ENCODE measurements around the gene PKDCC.

Gene PKDCC, protein sequence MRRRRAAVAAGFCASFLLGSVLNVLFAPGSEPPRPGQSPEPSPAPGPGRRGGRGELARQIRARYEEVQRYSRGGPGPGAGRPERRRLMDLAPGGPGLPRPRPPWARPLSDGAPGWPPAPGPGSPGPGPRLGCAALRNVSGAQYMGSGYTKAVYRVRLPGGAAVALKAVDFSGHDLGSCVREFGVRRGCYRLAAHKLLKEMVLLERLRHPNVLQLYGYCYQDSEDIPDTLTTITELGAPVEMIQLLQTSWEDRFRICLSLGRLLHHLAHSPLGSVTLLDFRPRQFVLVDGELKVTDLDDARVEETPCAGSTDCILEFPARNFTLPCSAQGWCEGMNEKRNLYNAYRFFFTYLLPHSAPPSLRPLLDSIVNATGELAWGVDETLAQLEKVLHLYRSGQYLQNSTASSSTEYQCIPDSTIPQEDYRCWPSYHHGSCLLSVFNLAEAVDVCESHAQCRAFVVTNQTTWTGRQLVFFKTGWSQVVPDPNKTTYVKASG

DNA sequence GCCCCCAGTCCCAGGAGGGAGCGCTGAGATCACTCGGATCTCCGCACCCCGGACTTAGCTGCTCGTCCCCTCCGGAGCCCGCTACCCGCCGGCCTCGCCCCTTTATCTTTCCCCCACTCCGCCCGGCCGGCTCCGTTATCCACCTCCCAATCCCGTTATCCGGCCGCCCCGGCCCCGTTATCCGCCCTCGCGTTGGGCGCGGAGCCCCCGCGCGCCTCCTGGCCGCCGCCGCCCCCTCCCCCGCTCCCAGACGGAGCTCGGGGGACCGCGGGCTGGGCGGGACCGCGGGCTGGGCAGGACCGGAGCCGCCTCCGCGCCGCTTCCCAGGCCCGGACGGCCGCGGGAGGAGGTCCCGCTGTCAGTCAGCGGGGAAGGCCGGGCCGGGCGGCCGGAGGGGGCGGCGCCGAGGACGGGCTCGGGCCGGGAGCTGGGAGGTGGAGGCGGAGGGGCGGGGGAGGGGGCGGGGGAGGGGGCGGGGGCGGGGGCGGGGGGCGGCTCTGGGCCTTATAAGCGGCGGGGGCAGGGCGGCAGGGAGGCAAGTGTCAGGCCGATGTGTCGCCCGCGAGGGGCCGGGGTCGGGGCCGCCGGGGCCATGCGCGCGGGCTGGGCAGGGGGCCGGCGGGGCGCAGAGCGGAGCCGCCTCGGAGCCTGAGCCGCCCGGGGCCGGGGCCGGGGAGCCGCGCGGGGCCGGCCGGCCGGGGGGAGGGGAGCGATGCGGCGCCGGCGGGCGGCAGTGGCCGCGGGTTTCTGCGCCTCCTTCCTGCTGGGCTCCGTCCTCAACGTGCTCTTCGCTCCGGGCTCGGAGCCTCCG lies at the start of gene PKDCC:
PKDCC (plus strand) TSS at position 534 of the 811 bp plus-strand sequence; CDS start at position 713, 179 bp downstream.
- peaks cover 47% of the 10 kb centered on the region for H3K4me1 ChIP-seq (ENCODE audit: insufficient read depth, low read length)
- peaks cover 4% of the 10 kb centered on the region for H3K36me3 ChIP-seq (ENCODE audit: insufficient read depth, low read depth, low read length)
- H3K27me3 ChIP-seq (ENCODE audit: insufficient read depth, low read length): peaks cover 30% of the 10 kb centered on the region
- H3K9me3 ChIP-seq (ENCODE audit: insufficient read depth, low read depth, low read length): no peaks in the 10 kb centered on the region
- peak within 1 kb of the TSS; percentile 43 for H3K27ac ChIP-seq (ENCODE audit: low read length)
- H3K9ac ChIP-seq (ENCODE audit: low read depth, low read length): peak within 1 kb of the TSS; percentile 93
- peak within 1 kb of the TSS; percentile 88 for H3K4me3 ChIP-seq (ENCODE audit: low read length)

DNA sequence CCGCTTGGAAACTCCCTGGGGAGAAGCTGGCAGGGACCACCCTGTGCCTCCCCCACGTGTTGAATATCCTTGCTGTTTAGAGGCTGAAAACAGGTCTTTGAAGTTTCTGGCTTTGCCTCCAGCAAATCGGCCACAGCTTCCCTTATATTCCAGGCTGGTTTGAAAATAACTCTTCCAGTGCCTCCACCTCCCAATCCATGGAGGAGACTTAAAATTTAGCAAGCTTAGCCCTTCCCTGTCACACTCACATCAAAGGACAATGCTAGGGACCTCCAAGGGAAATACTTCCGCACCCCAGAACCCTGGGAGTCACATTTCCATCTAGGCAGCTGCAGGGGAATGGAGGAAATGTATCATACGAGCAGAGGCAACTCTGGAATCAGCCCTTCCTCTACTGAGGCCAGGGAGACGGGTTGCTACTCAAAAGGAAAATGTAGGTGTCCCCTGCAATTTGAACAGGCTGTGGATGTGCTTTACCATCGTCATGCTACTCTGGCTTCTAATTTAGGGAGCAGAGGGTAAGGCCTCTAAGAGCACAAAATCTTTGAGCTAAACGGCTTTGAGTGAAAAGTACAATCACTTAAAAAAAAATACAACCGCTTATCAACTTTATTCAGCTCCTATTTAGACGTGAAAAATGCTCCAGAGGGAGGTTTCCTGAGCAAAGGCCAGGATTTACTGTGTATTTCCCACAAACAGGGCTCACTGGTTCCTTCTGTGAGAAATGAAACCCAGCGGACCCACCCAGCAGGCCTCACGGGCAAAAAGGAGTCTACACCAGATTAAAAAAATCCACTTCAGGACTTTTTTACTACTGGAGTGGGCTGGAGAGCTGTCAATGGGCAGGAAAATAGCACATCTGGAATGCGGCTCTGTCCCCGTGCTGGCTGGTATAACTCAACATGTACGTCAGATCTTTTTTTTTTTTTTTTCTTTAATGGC lies 49.4 kb upstream of the PKDCC start:
- no peaks in the 10 kb centered on the region for H3K36me3 ChIP-seq (ENCODE audit: insufficient read depth, low read depth, low read length)
- no peaks in the 10 kb centered on the region for H3K27me3 ChIP-seq (ENCODE audit: insufficient read depth, low read length)
- H3K9me3 ChIP-seq (ENCODE audit: insufficient read depth, low read depth, low read length): peaks cover 5% of the 10 kb centered on the region; the same call in 1 of the 2 replicates
- H3K9ac ChIP-seq (ENCODE audit: low read depth, low read length): no peak overlapping the region
- no peak overlapping the region for H3K27ac ChIP-seq (ENCODE audit: low read length)
- H3K4me3 ChIP-seq (ENCODE audit: low read length): no peak overlapping the region
- H3K4me1 ChIP-seq (ENCODE audit: insufficient read depth, low read length): no peaks in the 10 kb centered on the region

- H3K9ac ChIP-seq (ENCODE audit: low read depth, low read length): no peak overlapping the region
- H3K4me3 ChIP-seq (ENCODE audit: low read length): no peak overlapping the region
Measured at GRCh38 chr2:41999128-41999480, 48.7 kb upstream of the PKDCC start.

DNA sequence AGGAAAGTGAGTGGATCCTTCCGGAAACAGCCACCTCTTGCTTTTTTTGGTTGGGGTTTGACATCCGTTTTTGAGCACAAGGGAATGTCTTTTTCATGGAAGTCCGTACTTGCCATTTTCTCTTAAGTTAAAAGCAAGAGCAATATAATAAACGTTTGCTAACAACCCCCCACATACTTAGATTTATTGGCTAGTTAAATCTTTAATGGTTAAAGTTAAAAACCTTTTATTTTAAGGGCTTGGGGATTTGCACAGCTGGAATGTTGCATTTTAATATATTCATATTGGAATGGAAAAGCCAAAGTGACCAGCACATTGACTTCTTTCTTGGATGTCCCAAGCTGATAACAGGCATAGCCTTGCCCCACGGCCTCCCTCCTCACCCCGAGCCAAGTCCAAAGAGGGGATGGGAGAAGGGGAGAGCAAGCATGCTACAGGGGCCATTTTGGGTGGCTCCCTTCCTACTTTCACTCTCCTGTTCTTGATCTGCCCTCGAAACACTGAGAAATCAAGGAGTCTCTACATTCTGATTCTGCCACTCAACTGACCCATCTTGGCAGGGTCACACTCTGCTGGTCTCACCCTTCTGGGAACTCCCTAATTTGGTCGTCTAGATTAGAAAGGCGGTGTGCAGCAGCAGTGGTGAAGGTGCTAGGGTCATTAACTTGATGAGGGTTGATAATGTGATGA lies 48.1 kb upstream of the PKDCC start:
- Histone ChIP-seq H3K27me3 (ENCODE audit: insufficient read depth, low read length) (no peaks in the 10 kb centered on the region), H3K36me3 (ENCODE audit: insufficient read depth, low read depth, low read length) (no peaks in the 10 kb centered on the region), H3K9ac (ENCODE audit: low read depth, low read length) (no peak overlapping the region), H3K4me1 (ENCODE audit: insufficient read depth, low read length) (no peaks in the 10 kb centered on the region), H3K9me3 (ENCODE audit: insufficient read depth, low read depth, low read length) (peaks cover 7% of the 10 kb centered on the region), H3K4me3 (ENCODE audit: low read length) (no peak overlapping the region), H3K27ac (ENCODE audit: low read length) (no peak overlapping the region)

More at GRCh38 chr2:41999128-41999480, 48.7 kb upstream of the PKDCC start:
- H3K27me3 ChIP-seq (ENCODE audit: insufficient read depth, low read length): no peaks in the 10 kb centered on the region
- H3K4me1 ChIP-seq (ENCODE audit: insufficient read depth, low read length): no peaks in the 10 kb centered on the region
- H3K27ac ChIP-seq (ENCODE audit: low read length): no peak overlapping the region
- peaks cover 7% of the 10 kb centered on the region for H3K9me3 ChIP-seq (ENCODE audit: insufficient read depth, low read depth, low read length)
- no peaks in the 10 kb centered on the region for H3K36me3 ChIP-seq (ENCODE audit: insufficient read depth, low read depth, low read length)

- H3K9me3 ChIP-seq (ENCODE audit: insufficient read depth, low read depth, low read length): peaks cover 5% of the 10 kb centered on the region; the same call in 1 of the 2 replicates
- no peaks in the 10 kb centered on the region for H3K27me3 ChIP-seq (ENCODE audit: insufficient read depth, low read length)
- H3K4me3 ChIP-seq (ENCODE audit: low read length): no peak overlapping the region
- no peaks in the 10 kb centered on the region for H3K4me1 ChIP-seq (ENCODE audit: insufficient read depth, low read length)
- H3K9ac ChIP-seq (ENCODE audit: low read depth, low read length): no peak overlapping the region
- no peaks in the 10 kb centered on the region for H3K36me3 ChIP-seq (ENCODE audit: insufficient read depth, low read depth, low read length)
- H3K27ac ChIP-seq (ENCODE audit: low read length): no peak overlapping the region
Measured at GRCh38 chr2:42001711-42002201, 46.1 kb upstream of the PKDCC start.

DNA sequence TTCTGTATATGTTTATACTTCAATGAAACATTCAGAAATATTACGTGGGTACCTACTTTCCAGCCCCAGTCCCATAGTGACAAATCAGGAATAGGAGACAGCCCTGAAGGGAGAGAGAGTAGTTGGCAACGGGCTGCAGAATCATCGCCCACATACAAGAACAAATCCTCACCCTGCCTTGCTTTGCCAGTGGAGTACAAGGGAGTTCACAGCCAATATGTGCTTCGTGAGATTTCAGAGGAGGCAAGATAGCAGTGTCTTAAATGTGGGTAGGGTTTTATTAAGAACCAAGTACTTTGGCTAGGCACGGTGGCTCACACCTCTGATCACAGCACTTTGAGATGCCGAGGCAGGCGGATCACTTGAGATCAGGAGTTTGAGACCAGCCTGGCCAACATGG lies 40.3 kb upstream of the PKDCC start:
- Histone ChIP-seq H3K4me1 (ENCODE audit: insufficient read depth, low read length) (no peaks in the 10 kb centered on the region), H3K9ac (ENCODE audit: low read depth, low read length) (no peak overlapping the region), H3K27ac (ENCODE audit: low read length) (no peak overlapping the region)

GRCh38 chr2:42008241-42008921 lies 39.4 kb upstream of the PKDCC start:
- Histone ChIP-seq H3K9me3 (ENCODE audit: insufficient read depth, low read depth, low read length) (peaks cover 5% of the 10 kb centered on the region; the same call in 1 of the 2 replicates), H3K9ac (ENCODE audit: low read depth, low read length) (no peak overlapping the region), H3K27ac (ENCODE audit: low read length) (no peak overlapping the region), H3K4me3 (ENCODE audit: low read length) (no peak overlapping the region), H3K27me3 (ENCODE audit: insufficient read depth, low read length) (no peaks in the 10 kb centered on the region), H3K4me1 (ENCODE audit: insufficient read depth, low read length) (no peaks in the 10 kb centered on the region), H3K36me3 (ENCODE audit: insufficient read depth, low read depth, low read length) (no peaks in the 10 kb centered on the region)

More for the DNA sequence above, 40.3 kb upstream of the PKDCC start:
- Histone ChIP-seq H3K27me3 (ENCODE audit: insufficient read depth, low read length) (no peaks in the 10 kb centered on the region), H3K4me3 (ENCODE audit: low read length) (no peak overlapping the region), H3K36me3 (ENCODE audit: insufficient read depth, low read depth, low read length) (no peaks in the 10 kb centered on the region), H3K9me3 (ENCODE audit: insufficient read depth, low read depth, low read length) (peaks cover 5% of the 10 kb centered on the region; the same call in 1 of the 2 replicates)

DNA sequence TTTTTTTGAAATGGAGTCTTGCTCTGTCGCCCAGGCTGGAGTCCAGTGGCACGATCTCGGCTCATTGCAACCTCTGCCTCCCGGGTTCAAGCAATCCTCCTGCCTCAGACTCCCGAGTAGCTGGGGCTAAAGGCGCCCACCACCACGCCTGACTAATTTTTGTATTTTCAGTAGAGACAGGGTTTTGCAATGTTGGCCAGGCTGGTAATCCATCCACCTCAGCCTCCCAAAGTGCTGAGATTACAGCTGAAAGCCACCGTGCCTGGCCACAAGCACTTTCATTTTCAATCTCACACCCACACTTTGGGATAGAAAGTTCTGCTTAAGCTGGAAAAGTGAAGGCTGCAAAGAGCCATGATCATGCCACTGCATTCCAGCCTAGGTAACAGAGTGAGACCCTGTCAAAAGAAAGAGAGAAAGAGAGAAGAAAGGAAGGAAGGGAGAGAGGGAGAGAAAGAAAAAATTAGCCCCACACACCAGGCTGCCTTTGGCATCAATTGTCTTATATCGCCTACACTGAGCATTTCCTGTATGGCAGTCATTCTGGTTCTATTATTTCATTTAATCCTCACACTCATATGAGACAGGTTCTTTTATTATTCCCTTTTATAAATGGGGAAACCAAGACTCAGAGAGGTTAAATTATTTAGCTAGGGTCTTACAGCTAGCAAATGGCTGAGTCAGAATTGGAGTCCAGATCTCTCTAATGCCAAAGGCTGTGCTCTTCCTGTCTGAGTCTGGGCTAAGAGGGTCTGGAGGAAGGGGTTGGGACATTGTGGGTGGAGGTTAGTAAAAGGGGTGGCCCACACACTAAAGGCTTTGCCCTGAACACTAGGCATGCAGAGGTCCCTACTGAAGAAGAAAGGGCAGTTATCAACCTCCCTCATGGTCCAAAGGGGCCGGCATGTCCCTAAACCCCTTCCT lies 37.9 kb upstream of the PKDCC start:
- no peak overlapping the region for H3K27ac ChIP-seq (ENCODE audit: low read length)
- H3K4me3 ChIP-seq (ENCODE audit: low read length): no peak overlapping the region
- H3K27me3 ChIP-seq (ENCODE audit: insufficient read depth, low read length): no peaks in the 10 kb centered on the region
- H3K4me1 ChIP-seq (ENCODE audit: insufficient read depth, low read length): no peaks in the 10 kb centered on the region
- H3K9ac ChIP-seq (ENCODE audit: low read depth, low read length): no peak overlapping the region
- no peaks in the 10 kb centered on the region for H3K36me3 ChIP-seq (ENCODE audit: insufficient read depth, low read depth, low read length)
- no peaks in the 10 kb centered on the region for H3K9me3 ChIP-seq (ENCODE audit: insufficient read depth, low read depth, low read length)

GRCh38 chr2:42010743-42011298 lies 37.0 kb upstream of the PKDCC start:
- no peaks in the 10 kb centered on the region for H3K36me3 ChIP-seq (ENCODE audit: insufficient read depth, low read depth, low read length)

More at GRCh38 chr2:42010743-42011298, 37.0 kb upstream of the PKDCC start:
- H3K27ac ChIP-seq (ENCODE audit: low read length): no peak overlapping the region
- H3K4me1 ChIP-seq (ENCODE audit: insufficient read depth, low read length): no peaks in the 10 kb centered on the region
- H3K27me3 ChIP-seq (ENCODE audit: insufficient read depth, low read length): no peaks in the 10 kb centered on the region
- H3K4me3 ChIP-seq (ENCODE audit: low read length): no peak overlapping the region
- H3K9ac ChIP-seq (ENCODE audit: low read depth, low read length): no peak overlapping the region
- peaks cover 4% of the 10 kb centered on the region; the same call in 1 of the 2 replicates for H3K9me3 ChIP-seq (ENCODE audit: insufficient read depth, low read depth, low read length)
